Activated CD4-positive, alpha-beta memory T cell treated with anti-CD3 and anti-CD28 coated beads, Interleukin-2, amount 10 ng/mL, durations not matched to agents 7 days and 5 days (primary cell): ENCODE measurements around the gene RHPN2. TPM values are rescaled to one million over a fixed set of nuclear protein-coding genes. Genes with fewer than 3 reads are reported as not detected.
"Not testable (repeated sequence)": the region's sequence is repeated elsewhere in the genome, so short reads cannot be mapped to it uniquely, and the experiment has no call there.

ENCODE experiments used
- CTCF ChIA-PET: fragments of 350-600 bp; sonication (Branson Sonifier 250); formaldehyde crosslinking; loops from one replicate; lab custom pipeline; 2021; ENCODE audit warnings: antibody characterized with exemption, inconsistent platforms; lab: Charles Lee
- POLR2A ChIA-PET: fragments of 350-600 bp; sonication (Branson Sonifier 250); formaldehyde crosslinking; loops from one replicate; lab custom pipeline; 2021; ENCODE audit warnings: antibody characterized with exemption; lab: Charles Lee
- DNase-seq: peaks from one replicate; pipeline ENCODE4 v3.0.0-alpha.2; 2020
- H3K27ac Mint-ChIP-seq: one replicate; pipeline ENCODE4 v1.8.0; 2021; ENCODE audit warnings: mild to moderate bottlenecking, mixed read lengths
- H3K27me3 Mint-ChIP-seq: one replicate; pipeline ENCODE4 v1.8.0; 2021; ENCODE audit warnings: mixed read lengths
- H3K36me3 Mint-ChIP-seq: one replicate; pipeline ENCODE4 v1.8.0; 2021; ENCODE audit warnings: low read depth, mixed read lengths
- H3K4me1 Mint-ChIP-seq: one replicate; pipeline ENCODE4 v1.8.0; 2021; ENCODE audit warnings: mixed read lengths
- H3K4me3 Mint-ChIP-seq: one replicate; pipeline ENCODE4 v1.8.0; 2021; ENCODE audit warnings: mild to moderate bottlenecking, mixed read lengths
- H3K9me3 Mint-ChIP-seq: one replicate; pipeline ENCODE4 v1.8.0; 2021; ENCODE audit warnings: mixed read lengths
- total RNA-seq, 2 experiments: library from RNA; stranded (reverse); gene quantifications; one replicate each; pipeline ENCODE4 v1.2.3, GENCODE V29; 2021

The RHPN2 gene
- total RNA-seq, 2 experiments from 2014 or later: 0.70 to 1.2 TPM

DNA sequence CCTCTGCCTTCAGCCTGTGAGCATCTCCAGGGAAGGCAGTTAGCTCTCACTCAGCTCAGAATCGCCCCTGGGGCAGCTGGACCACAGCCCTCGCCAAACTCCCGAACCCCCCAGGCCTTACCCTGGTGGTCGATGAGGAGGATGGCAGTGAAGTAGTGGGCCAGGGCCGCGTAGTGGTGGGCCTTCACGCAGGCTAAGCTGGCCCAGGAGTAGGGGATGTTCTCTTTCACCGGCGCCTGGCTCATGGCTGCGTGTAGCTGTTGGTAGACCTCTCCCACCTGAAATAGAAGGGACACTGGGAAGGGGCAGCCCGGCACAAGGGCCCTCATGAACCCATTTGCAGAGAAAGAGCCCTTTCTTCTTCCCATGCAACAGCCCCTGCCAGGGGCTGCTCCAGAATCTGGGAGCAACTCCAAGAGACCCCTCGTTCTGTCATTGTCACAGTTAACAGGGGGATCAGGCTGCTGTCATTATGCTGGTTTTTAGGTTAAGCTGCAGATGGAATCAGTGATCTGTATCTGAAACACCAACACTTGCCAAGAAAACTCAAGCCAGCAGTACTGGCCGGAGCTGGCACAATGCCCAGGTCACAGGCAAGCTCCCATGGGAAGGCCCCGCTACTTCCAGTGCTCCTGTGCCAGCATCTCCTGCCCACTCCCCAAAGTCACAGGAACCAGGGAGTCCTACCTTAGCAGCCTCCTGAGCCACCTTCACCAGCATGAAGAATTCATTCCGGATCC, 62.4 kb downstream of the RHPN2 start:
- H3K4me1 Mint-ChIP-seq: peaks cover 16% of the 10 kb centered on the region
- H3K4me3 Mint-ChIP-seq, H3K9me3 Mint-ChIP-seq, DNase-seq, H3K36me3 Mint-ChIP-seq, H3K27me3 Mint-ChIP-seq, H3K27ac Mint-ChIP-seq, POLR2A ChIA-PET: not testable (repeated sequence)
- CTCF ChIA-PET: interaction anchor here (0.6 kb wide), 1 partner anchor 77 kb away, joined by 6 read pairs; no protein-coding TSS in a partner anchor

DNA sequence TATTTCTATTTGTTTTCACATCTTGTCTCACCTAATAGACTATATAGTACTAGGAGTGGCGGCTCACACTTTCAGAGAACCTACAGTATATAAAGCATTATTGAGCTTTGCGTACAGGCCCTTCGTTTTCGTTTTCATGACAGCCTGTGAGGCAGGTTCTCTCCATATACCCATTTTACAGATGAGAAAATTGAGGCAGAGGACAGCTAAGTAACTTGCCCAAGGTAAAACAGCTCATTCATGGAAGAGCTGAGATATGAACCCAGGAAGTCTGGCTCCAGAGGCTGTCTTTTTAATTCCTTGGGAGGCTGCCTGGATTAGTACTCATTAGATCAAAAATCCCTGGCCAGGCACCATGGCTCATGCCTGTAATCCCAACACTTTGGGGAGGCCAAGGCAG, 63.8 kb downstream of the RHPN2 start:
- H3K9me3 Mint-ChIP-seq: no peaks in the 10 kb centered on the region
- DNase-seq: no peak
- H3K4me1 Mint-ChIP-seq: peaks cover 16% of the 10 kb centered on the region
- peak overlapping the region; percentile 76 for H3K27ac Mint-ChIP-seq
- no peaks in the 10 kb centered on the region for H3K36me3 Mint-ChIP-seq
- H3K4me3 Mint-ChIP-seq: no peak overlapping the region
- ChIA-PET POLR2A (interaction anchor here (1.4 kb wide), 1 partner anchor 29 kb away, joined by 5 read pairs; the partner anchor contains the start of genes CEP89 and FAAP24), CTCF (interaction anchor here (1.3 kb wide), 1 partner anchor 25 kb away, joined by 3 read pairs; no protein-coding TSS in a partner anchor)
- H3K27me3 Mint-ChIP-seq: no peaks in the 10 kb centered on the region

DNA sequence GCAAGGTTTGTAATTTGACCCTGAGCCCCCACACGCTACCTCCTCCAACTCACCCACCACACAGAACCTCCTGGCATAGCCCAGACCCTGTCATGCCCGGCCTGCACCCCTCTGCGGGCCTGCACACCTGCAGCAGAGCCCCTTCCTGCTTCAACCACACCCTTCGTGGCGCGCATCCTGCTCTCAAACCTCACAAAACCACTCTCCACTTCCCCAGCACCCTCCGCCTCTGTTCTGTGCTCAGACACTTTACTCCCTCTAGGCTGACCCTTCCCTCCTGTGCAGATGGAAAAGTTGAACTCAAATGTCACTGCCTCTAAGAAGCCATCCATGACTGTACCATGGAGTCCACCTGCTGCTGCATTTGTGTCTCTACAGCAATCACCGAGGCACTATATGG, 64.2 kb downstream of the RHPN2 start:
- POLR2A ChIA-PET: interaction anchor here (1.4 kb wide), 1 partner anchor 28 kb away, joined by 5 read pairs; the partner anchor contains the start of genes CEP89 and FAAP24
- Mint-ChIP-seq H3K9me3 (no peaks in the 10 kb centered on the region), H3K4me3 (no peak overlapping the region), H3K27ac (peak overlapping the region; percentile 76), H3K4me1 (peaks cover 16% of the 10 kb centered on the region), H3K27me3 (no peaks in the 10 kb centered on the region), H3K36me3 (no peaks in the 10 kb centered on the region)
- peak; percentile 62 for DNase-seq
- CTCF ChIA-PET: interaction anchor here (1.3 kb wide), 1 partner anchor 24 kb away, joined by 3 read pairs; no protein-coding TSS in a partner anchor

DNA sequence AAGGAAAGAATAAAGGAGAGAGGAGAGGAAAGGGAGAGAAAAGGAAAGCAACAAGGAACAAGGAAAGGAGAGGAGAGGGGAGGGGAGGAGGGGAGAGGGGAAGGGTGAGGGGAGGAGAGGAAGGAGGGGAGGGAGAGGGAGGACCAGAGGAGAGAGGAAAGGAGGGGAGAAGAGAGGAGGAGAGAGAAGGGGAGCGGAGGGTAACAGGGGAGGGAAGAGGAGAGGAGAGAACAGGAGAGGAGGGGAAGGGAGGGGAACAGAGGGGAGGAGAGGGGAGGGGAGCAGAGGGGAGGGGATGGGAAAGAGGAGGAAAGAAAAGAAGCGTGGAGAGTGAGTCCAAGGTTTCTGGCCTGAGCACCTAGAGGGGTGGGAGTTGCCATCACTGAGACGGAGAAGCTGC, 66.0 kb downstream of the RHPN2 start:
- peaks cover 16% of the 10 kb centered on the region for H3K4me1 Mint-ChIP-seq
- CTCF ChIA-PET: no interaction called here
- H3K9me3 Mint-ChIP-seq: no peaks in the 10 kb centered on the region
- DNase-seq: no peak
- H3K27ac Mint-ChIP-seq: no peak overlapping the region
- POLR2A ChIA-PET: no interaction called here
- no peak overlapping the region for H3K4me3 Mint-ChIP-seq
- no peaks in the 10 kb centered on the region for H3K36me3 Mint-ChIP-seq
- H3K27me3 Mint-ChIP-seq: no peaks in the 10 kb centered on the region

DNA sequence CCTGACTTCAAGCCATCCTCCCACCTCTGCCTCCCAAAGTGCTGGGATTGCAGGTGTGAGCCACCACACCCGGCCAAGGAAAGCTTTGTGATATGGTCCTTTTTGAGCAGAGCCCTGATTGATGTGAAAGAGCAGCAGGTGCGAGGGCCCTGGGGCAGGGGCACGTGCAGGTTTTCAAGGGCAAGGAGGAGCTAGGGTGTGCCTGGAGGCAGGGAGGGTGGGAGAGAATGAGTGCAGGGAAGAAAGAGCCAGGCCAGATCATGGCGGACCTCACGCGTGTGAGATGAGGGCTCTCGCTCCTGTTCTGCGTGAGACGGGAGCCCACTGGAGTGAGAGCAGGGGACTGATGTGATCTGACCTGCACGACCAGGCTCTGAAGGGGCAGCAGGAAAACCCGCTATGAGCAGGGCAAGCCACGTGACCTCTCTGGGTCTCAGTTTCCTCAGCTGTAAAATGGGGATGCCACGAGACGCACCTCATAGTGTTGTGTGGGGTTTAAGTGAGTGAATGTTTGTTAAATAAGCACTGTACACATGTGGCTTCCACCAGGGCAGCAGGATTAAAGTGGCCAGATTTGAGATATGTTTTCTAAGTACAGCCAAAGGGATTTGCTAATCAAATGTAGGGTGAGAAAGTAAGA, 66.9 kb downstream of the RHPN2 start:
- no peaks in the 10 kb centered on the region for H3K36me3 Mint-ChIP-seq
- H3K27me3 Mint-ChIP-seq: no peaks in the 10 kb centered on the region
- POLR2A ChIA-PET: no interaction called here
- CTCF ChIA-PET: no interaction called here
- DNase-seq: no peak
- no peak overlapping the region for H3K27ac Mint-ChIP-seq
- no peak overlapping the region for H3K4me3 Mint-ChIP-seq
- no peaks in the 10 kb centered on the region for H3K9me3 Mint-ChIP-seq
- peaks cover 16% of the 10 kb centered on the region for H3K4me1 Mint-ChIP-seq

DNA sequence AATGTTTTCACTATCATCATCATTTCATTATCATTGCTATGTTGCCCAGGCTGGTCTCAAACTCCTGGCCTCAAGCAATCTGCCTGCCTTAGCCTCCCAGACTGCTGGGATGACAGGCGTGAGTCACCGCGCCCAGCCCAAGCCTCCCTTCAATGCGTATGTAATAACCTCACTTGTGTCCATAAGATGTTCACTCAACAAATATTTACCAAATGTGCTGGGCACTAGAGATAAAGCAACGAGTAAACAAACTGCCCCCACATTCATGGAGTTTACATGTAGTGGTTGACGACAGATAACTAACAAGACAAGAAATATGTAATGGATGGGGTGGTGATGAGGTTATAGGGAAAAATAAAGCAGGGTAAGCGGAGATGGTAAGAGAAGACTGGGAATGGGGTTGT, 67.6 kb downstream of the RHPN2 start:
- H3K4me3 Mint-ChIP-seq, H3K27me3 Mint-ChIP-seq, H3K36me3 Mint-ChIP-seq, CTCF ChIA-PET, DNase-seq, H3K9me3 Mint-ChIP-seq, H3K27ac Mint-ChIP-seq, POLR2A ChIA-PET: not testable (repeated sequence)
- peaks cover 16% of the 10 kb centered on the region for H3K4me1 Mint-ChIP-seq

DNA sequence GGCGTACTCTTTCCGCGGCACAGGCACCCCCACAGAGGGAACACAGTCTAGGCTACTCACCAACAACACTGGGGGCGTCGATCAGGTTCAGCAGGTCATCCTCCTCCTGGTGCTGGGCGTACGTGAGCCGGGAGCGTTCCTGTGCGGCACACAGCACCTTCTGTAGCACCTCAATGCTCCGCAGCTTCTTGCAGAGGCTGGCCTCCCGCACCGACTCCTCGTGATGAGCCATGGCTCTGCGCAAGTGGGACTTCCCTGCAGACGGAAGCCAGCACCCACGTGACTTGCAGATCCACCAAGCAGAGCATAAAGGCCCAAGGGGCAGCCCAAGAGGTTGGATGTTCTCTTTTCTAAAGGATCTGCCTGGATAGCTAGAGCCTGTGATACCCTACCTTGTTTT, 68.7 kb downstream of the RHPN2 start:
- POLR2A ChIA-PET, CTCF ChIA-PET, H3K36me3 Mint-ChIP-seq: not testable (repeated sequence)

DNA sequence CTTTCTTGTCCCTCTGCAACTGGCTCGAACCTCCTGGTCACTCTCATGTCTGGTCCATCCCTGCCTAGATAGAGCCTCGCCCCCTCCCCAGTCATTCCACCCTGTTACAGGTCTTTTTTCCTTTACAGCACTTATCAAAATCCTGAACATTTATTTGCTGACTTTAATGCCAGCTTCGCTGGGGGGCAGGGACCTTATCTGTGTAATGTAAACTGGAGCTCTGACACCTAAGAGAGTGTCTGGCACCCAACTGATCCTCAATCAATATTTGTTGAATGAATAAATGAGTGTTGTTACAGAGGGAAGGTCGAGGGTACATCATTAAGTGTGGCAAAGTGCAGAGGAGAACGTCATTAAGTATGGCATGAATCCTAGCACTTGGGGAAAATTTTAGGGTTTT, 76.0 kb downstream of the RHPN2 start:
- no peak overlapping the region for H3K4me3 Mint-ChIP-seq
- peaks cover 4% of the 10 kb centered on the region for H3K4me1 Mint-ChIP-seq
- H3K9me3 Mint-ChIP-seq: no peaks in the 10 kb centered on the region
- no peaks in the 10 kb centered on the region for H3K36me3 Mint-ChIP-seq
- H3K27ac Mint-ChIP-seq: no peak overlapping the region
- H3K27me3 Mint-ChIP-seq: no peaks in the 10 kb centered on the region
- ChIA-PET CTCF (interaction anchor here (0.8 kb wide), 1 partner anchor 12 kb away, joined by 3 read pairs; no protein-coding TSS in a partner anchor), POLR2A (no interaction called here)
- DNase-seq: no peak

More for the DNA sequence above, 68.7 kb downstream of the RHPN2 start:
- not testable (repeated sequence) for DNase-seq, H3K27ac Mint-ChIP-seq, H3K27me3 Mint-ChIP-seq, H3K4me3 Mint-ChIP-seq, H3K9me3 Mint-ChIP-seq
- H3K4me1 Mint-ChIP-seq: peaks cover 19% of the 10 kb centered on the region

DNA sequence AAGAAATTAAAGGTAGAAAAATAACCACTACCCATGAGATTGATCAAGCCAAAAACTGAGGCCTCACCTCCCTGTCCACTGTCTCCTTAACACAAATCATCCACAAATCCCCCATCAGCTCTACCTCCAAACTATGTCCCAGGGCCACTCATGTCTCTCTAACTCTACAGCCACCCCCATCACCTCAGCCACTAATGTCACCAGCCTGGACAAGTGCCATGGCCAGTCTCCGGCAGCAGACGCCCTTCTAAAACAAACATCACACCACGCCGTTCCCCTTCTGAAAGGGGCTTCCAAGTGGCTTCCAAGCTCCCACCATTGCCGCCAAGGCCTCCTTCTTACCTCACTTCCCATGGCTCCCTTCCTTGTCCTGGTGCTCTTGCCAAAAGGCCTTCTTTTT, 76.4 kb downstream of the RHPN2 start:
- H3K4me1 Mint-ChIP-seq, H3K36me3 Mint-ChIP-seq, H3K27ac Mint-ChIP-seq, H3K4me3 Mint-ChIP-seq, H3K27me3 Mint-ChIP-seq, DNase-seq, H3K9me3 Mint-ChIP-seq, POLR2A ChIA-PET: not testable (repeated sequence)
- CTCF ChIA-PET: interaction anchor here (0.8 to 1.7 kb wide), 2 partner anchors 11 to 188 kb away, joined by 3 read pairs; no protein-coding TSS in a partner anchor

DNA sequence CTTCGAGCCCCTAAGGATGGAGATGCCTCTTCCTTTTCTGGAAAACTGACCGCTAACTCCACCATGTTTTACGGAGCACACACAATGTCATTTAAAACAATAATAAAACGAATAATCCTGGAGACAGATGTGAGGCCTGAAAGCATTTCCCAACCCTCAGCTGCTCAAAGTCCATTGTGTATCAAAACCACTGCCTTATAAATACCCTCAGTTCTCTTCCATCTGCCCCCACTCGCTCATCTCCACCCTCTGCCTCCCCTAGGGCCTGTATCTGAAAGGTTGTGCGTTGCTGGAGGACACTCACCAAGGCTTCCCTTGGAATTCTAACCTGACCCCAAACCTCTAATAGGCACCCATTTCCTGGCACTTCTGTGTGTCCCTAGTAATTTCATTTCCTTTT, 82.2 kb downstream of the RHPN2 start:
- H3K27me3 Mint-ChIP-seq, H3K4me1 Mint-ChIP-seq, POLR2A ChIA-PET, H3K4me3 Mint-ChIP-seq, H3K27ac Mint-ChIP-seq, DNase-seq, H3K36me3 Mint-ChIP-seq, CTCF ChIA-PET, H3K9me3 Mint-ChIP-seq: not testable (repeated sequence)

DNA sequence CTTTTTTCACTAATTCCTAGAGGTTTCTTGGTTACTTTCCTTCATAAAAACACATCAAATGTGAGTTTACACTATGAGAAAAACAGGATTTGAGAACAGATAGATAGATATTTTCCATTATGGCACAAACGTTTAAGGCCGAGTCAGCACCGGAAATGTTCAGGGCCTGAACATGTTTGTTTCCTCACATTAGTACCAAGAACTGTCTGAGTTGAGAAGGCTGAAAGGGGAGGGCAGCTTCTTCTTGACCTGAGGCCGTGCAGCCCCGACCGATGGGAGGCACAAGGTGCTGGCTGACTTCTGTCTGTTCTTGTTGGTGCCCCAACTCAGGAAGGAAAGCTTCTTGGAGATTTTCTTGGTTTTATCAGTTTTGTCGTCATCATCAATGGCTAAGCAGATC, 84.9 kb downstream of the RHPN2 start:
- peaks cover 10% of the 10 kb centered on the region for H3K36me3 Mint-ChIP-seq
- H3K27ac Mint-ChIP-seq, H3K27me3 Mint-ChIP-seq, POLR2A ChIA-PET, H3K9me3 Mint-ChIP-seq, H3K4me1 Mint-ChIP-seq, DNase-seq, H3K4me3 Mint-ChIP-seq, CTCF ChIA-PET: not testable (repeated sequence)

DNA sequence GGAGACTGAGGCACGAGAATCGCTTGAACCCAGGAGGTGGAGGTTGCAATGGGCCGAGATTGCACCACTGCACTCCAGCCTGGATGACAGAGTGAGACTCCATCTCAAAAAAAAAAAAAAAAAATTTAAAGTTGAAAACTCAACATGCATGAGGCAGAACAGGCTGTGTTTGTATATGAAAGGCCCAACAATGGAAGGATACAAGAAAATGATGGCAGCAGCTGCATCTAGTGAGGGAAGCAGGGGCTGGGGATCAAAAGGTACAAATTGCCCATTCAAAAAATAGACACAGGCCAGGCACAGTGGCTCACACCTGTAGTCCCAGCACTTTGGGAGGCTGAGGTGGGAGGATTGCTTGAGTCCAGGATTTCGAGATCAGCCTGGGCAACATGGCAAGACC, 86.9 kb downstream of the RHPN2 start:
- Mint-ChIP-seq H3K4me1 (peaks cover 12% of the 10 kb centered on the region), H3K36me3 (peaks cover 14% of the 10 kb centered on the region)
- H3K27me3 Mint-ChIP-seq, H3K9me3 Mint-ChIP-seq, POLR2A ChIA-PET, H3K4me3 Mint-ChIP-seq, DNase-seq, H3K27ac Mint-ChIP-seq: not testable (repeated sequence)
- CTCF ChIA-PET: interaction anchor here (0.7 to 2.8 kb wide), 2 partner anchors 199 to 212 kb away, joined by 4 to 16 read pairs; no protein-coding TSS in a partner anchor

DNA sequence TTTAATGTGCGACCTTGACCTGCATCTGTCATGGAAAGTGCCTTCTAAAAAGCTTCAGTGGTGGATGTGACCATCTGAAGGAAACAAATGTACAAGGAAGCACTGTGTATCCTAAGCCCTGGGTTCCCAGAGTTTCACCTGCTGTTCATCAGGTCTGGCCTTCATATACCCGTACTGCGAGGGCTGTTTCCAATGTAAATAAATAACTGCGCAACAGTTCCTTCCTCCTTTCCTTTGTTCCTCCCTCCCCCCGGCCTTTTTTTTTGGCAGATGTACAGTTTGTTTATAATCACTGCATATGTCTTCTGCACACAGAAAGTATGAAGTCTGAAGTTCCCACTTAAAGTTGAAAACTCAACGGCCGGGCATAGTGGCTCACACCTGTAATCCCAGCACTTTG, 87.4 kb downstream of the RHPN2 start:
- Mint-ChIP-seq H3K4me1 (peaks cover 13% of the 10 kb centered on the region), H3K9me3 (no peaks in the 10 kb centered on the region), H3K27me3 (no peaks in the 10 kb centered on the region), H3K27ac (no peak overlapping the region), H3K4me3 (no peak overlapping the region), H3K36me3 (peaks cover 14% of the 10 kb centered on the region)
- DNase-seq: no peak
- ChIA-PET POLR2A (no interaction called here), CTCF (interaction anchor here (0.7 to 2.8 kb wide), 6 partner anchors 12 to 286 kb away, joined by 3 to 16 read pairs (median 6); partner anchors contain the start of gene NUDT19)
